Stimulated activated memory B cell treated with anti-CD40 and anti-IgM and Interleukin-4, amounts not matched to agents 10 μg/mL and 1 μg/mL and 100 μg/mL, for 72 hours (primary cell): ENCODE results near the gene PROCR.
"Not testable (repeated sequence)": the region's sequence is repeated elsewhere in the genome, so short reads cannot be mapped to it uniquely, and the experiment has no call there.

Experiments used
- ATAC-seq: fragments of 150-1000 bp; cut with Tn5 transposase; 2 replicates; pipeline ENCODE4 v1.10.0; 2021
- H3K27ac Mint-ChIP-seq: one replicate; pipeline ENCODE4 v1.8.0; 2022; ENCODE audit warnings: mild to moderate bottlenecking, mixed read lengths
- H3K27me3 Mint-ChIP-seq: one replicate; pipeline ENCODE4 v1.8.0; 2022; ENCODE audit warnings: mixed read lengths
- H3K36me3 Mint-ChIP-seq: one replicate; pipeline ENCODE4 v1.8.0; 2022; ENCODE audit warnings: mixed read lengths
- H3K4me1 Mint-ChIP-seq: one replicate; pipeline ENCODE4 v1.8.0; 2022; ENCODE audit warnings: mixed read lengths
- H3K4me3 Mint-ChIP-seq: one replicate; pipeline ENCODE4 v1.8.0; 2022; ENCODE audit warnings: mild to moderate bottlenecking, moderate library complexity, mixed read lengths
- H3K9me3 Mint-ChIP-seq: one replicate; pipeline ENCODE4 v1.8.0; 2022; ENCODE audit warnings: mixed read lengths

The PROCR gene

DNA sequence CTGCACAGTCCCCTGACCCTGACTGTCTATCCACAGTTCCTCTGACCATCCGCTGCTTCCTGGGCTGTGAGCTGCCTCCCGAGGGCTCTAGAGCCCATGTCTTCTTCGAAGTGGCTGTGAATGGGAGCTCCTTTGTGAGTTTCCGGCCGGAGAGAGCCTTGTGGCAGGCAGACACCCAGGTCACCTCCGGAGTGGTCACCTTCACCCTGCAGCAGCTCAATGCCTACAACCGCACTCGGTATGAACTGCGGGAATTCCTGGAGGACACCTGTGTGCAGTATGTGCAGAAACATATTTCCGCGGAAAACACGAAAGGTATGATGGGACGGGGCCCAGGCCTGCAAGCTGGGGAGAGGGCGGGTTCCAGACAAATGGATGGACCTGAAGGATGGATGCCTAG, 4.3 kb downstream of the PROCR start:
- Mint-ChIP-seq H3K36me3 (peaks cover 11% of the 10 kb centered on the region), H3K27me3 (no peaks in the 10 kb centered on the region), H3K4me3 (no peak overlapping the region), H3K27ac (no peak overlapping the region), H3K9me3 (no peaks in the 10 kb centered on the region), H3K4me1 (peaks cover 13% of the 10 kb centered on the region)
- no peak for ATAC-seq

DNA sequence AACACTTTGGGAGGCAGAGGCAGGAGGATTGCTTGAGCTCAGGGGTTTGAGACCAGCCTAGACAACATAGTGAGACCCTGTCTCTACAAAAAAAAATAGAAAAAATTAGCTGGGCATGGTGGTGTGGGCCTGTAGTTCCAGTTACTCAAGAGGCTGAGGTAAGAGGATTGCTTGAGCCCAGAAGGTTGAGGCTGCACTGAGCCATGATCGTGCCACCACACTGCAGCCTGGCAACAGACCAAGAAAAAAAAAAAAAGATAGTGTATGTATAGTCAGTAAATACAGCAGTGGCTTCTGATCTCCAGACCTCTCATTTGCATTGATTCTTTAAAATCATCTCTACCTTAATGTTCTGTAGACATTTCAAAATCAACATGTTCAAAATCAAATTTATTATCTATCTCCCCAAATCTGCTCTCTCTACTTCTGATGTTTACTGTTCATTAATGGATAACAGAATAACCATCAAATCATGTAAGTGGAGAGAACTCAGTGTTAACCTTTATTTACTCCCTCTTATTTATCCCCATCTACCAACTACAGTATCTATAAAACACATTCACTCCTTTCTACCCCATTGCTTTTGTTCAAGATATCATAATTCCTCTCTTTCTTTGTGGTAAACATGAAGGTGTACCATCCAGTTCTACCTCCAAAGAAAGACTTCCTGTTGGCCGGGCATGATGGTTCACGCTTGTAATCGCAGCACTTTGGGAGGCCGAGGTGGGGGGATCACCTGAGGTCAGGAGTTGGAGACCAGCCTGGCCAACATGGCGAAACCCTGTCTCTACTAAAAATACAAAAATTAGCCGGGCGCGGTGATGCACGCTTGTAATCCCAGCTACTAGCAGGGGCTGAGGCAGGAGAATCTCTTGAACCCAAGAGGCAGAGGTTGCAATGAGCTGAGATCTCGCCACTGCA, 7.7 kb downstream of the PROCR start:
- Mint-ChIP-seq H3K36me3 (peaks cover 17% of the 10 kb centered on the region), H3K4me3 (no peak overlapping the region), H3K27me3 (no peaks in the 10 kb centered on the region), H3K27ac (no peak overlapping the region), H3K4me1 (no peaks in the 10 kb centered on the region), H3K9me3 (no peaks in the 10 kb centered on the region)
- no peak for ATAC-seq

DNA sequence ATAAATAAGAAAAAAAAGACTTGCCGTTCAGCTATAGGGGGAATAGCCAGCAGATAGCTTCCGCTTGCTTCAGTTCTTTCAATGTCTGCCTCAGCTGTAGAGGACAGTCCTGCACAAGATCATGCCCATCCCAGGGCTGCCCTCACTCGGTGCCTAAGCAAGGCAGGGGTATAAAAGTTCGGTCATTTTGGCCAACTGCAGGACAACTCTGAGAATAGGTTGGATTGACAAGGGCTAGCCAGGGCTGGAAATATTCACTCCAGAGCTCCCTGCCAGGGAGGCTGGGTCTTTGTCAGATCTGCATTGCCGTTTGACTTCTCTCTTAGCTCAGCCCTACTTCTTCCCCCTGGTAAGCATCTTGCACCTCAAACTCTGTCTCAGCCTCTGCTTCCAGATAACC, 8.4 kb downstream of the PROCR start:
- Mint-ChIP-seq H3K27me3 (no peaks in the 10 kb centered on the region), H3K27ac (no peak overlapping the region), H3K9me3 (no peaks in the 10 kb centered on the region), H3K4me3 (no peak overlapping the region), H3K36me3 (peaks cover 21% of the 10 kb centered on the region), H3K4me1 (no peaks in the 10 kb centered on the region)
- no peak for ATAC-seq

DNA sequence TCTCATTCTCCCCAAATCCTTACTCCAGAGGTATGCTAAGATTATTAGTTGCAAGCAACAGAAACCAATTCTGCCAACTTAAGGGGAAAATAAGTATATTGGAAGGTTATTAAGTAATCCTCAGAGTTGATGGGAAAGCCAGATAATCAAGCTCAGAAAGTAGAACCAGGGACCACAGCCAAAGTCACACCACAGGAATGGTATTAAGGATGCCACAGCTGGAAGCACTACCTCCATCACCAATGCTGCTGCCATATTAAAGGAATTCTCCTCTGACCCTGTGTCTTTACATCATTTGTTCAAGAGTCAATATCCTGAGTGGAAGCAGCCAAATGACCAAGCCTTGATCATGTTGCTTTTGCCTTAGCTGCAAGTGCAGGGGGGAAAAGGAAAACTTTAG, 9.9 kb downstream of the PROCR start:
- peaks cover 17% of the 10 kb centered on the region for H3K36me3 Mint-ChIP-seq
- H3K27ac Mint-ChIP-seq = no peak overlapping the region
- no peaks in the 10 kb centered on the region for H3K27me3 Mint-ChIP-seq
- no peak for ATAC-seq
- no peaks in the 10 kb centered on the region for H3K4me1 Mint-ChIP-seq
- no peaks in the 10 kb centered on the region for H3K9me3 Mint-ChIP-seq
- H3K4me3 Mint-ChIP-seq = no peak overlapping the region

DNA sequence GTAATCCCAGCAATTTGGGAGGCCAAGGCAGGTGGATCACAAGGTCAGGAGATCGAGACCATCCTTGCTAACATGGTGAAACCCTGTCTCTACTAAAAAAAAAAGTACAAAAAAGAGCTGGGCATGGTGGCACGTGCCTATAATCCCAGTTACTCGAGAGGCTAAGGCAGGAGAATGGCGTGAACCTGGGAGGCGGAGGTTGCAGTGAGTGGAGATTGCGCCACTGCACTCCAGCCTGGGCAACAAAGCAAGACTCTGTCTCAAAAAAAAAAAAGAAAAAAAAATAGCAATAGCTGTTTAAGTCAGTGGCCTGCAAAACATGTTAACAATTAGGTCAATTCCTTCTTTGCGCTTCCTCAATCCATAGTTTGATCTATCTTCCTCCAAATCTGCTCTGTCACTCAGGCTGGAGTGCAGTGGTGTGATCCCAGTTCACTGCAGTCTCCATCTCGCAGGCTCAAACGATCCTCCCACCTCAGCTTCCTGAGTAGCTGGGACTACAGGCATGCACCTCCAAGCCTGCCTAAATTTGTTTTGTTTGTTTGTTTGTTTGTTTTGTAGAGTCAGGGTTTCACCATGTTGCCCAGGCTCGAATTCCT, 14.9 kb downstream of the PROCR start:
- not testable (repeated sequence) for H3K4me1 Mint-ChIP-seq, ATAC-seq, H3K27me3 Mint-ChIP-seq, H3K4me3 Mint-ChIP-seq, H3K9me3 Mint-ChIP-seq, H3K27ac Mint-ChIP-seq
- peaks cover 43% of the 10 kb centered on the region for H3K36me3 Mint-ChIP-seq

DNA sequence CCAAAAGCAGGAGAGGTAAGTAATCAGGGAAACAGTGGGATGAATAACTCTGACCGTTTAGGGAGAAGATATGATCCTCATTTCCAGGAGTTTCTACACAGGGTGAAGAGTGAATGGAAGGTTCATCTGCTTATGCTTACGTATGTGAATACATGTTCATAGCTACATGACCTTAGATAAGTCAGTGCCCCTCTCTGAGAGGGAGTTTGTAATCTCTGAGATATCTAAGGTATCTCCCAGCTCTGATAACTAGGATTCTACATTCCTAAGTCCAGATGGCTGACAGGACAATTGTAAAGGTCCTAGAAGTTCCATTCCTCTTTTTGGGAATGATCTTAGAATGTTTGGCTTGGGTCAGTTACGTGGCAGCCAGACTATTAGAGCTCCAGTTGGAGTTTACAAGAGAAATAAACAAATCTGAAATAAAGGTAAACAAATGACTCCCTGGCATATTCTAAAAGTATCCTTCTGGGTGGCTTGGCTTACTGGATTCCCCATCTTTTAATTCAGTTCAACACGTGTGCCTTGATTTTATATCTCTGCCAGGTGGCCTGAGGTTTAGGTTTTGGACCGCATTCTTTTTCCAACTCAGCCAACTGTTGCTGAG, 15.8 kb downstream of the PROCR start:
- H3K4me3 Mint-ChIP-seq = no peak overlapping the region
- peaks cover 8% of the 10 kb centered on the region for H3K9me3 Mint-ChIP-seq
- no peaks in the 10 kb centered on the region for H3K27me3 Mint-ChIP-seq
- no peak for ATAC-seq
- no peaks in the 10 kb centered on the region for H3K4me1 Mint-ChIP-seq
- H3K27ac Mint-ChIP-seq = no peak overlapping the region
- H3K36me3 Mint-ChIP-seq = peaks cover 46% of the 10 kb centered on the region

DNA sequence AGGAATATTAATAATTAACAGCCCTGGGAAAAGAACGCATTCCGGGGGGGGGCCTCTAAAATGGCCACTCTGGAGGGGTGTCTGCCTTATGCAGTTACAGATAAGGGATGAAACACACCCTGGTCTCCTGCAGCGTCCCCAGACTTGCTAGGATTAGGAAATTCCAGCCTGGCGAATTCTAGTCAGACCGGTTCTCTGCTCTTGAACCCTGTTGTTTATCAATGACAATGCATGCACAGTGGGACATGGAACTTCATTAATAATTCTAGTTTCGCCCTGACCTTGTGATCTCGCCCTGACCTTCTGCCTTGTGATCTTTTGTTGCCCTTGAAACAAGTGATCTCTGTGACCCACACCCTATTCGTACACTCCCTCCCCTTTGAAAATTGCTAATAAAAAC, 17.4 kb downstream of the PROCR start:
- not testable (repeated sequence) for H3K27me3 Mint-ChIP-seq, H3K4me3 Mint-ChIP-seq, ATAC-seq, H3K27ac Mint-ChIP-seq, H3K4me1 Mint-ChIP-seq, H3K9me3 Mint-ChIP-seq
- H3K36me3 Mint-ChIP-seq = peaks cover 55% of the 10 kb centered on the region

DNA sequence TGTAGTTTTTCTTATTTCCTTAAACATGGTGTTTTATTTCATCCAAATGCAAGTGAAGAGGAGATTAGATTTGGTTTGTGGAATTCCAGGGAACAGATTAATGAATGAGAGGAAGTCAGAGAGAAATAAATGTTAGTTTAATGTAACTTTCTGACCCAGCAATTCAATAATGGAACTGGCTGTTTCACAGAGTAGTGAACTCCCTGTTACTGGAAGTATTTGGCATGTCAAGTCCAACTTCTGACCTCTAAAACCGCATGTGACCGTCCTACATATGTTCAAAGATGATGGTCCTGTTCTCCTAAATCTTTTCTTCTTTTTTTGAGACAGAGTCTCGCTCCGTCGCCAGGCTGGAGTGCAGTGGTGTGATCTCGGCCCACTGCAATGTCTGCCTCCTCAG, 18.7 kb downstream of the PROCR start:
- H3K36me3 Mint-ChIP-seq = peaks cover 50% of the 10 kb centered on the region
- H3K27me3 Mint-ChIP-seq = no peaks in the 10 kb centered on the region
- peaks cover 8% of the 10 kb centered on the region for H3K9me3 Mint-ChIP-seq
- H3K4me3 Mint-ChIP-seq = no peak overlapping the region
- no peaks in the 10 kb centered on the region for H3K4me1 Mint-ChIP-seq
- H3K27ac Mint-ChIP-seq = no peak overlapping the region
- no peak for ATAC-seq

DNA sequence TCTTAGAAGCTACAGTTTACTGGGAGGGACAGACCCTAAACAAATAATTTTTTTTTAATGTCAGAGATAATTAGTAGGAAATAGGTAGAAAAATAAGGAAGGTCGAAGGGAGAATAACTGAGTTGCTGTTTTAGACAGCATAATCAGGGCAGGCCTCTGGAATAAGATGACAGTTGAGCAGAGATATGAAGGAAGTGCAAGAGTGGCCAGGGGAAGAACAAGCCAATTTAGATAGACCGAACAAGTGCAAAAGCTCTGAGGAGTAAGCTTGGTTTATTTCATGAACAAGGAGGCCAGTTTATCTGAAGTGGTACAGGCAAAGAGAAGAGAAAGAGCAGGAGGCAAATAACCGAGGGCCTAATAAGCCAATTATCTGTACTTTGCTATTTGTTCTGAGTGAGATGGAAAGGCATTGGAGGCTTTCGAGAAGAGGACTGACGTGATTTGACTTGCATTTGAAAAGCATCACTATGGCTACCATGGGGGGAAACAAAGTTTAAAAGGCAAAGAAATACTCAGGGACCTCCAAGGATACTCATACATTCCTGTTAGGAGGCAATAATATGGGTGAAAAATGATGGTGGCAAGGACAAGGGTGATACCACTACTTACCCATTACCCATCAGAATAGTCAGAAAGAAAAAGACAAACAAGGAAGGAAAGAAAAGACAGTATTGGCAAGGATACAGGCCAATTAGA, 19.7 kb downstream of the PROCR start:
- H3K27me3 Mint-ChIP-seq = no peaks in the 10 kb centered on the region
- ATAC-seq = no peak
- H3K4me1 Mint-ChIP-seq = no peaks in the 10 kb centered on the region
- peaks cover 53% of the 10 kb centered on the region for H3K36me3 Mint-ChIP-seq
- no peak overlapping the region for H3K27ac Mint-ChIP-seq
- no peak overlapping the region for H3K4me3 Mint-ChIP-seq
- H3K9me3 Mint-ChIP-seq = peaks cover 8% of the 10 kb centered on the region

DNA sequence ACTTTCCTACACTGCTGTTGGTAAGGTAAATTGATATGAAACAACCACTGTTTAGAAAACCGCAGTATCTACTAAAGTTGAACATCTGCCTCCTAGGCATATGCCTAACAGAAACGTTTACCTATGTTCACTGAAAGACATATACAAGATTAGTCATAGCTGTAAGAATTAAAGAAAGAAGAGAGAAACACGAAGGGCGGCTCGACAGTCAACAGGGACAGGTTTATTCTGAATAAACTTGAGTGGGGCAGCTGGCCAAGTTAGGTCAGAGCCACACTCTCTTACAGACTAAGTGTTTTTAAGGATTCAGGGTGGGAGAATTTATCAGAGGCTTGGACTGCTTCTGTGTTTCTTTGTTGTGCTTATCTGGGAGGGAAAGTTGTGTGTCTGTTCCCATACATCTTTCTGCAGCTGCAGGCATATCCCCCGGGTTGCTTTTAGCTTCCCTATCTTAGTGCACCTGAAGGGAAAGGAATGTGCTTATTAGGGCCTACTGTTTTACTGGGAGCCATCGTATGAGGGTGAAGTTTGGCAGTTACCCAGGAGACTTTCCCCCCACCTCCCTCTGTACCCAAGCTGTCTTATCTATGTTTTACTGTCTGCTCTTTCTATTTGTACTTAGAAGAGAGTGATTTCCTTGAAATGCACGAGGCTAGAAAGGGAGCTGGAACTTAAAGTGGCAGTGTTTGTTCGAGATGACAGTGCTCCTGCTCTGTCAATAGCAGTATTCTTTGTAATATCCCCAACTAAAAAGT, 20.4 kb downstream of the PROCR start:
- H3K9me3 Mint-ChIP-seq = peaks cover 12% of the 10 kb centered on the region
- peaks cover 59% of the 10 kb centered on the region for H3K36me3 Mint-ChIP-seq
- no peak overlapping the region for H3K4me3 Mint-ChIP-seq
- no peaks in the 10 kb centered on the region for H3K4me1 Mint-ChIP-seq
- H3K27me3 Mint-ChIP-seq = no peaks in the 10 kb centered on the region
- H3K27ac Mint-ChIP-seq = no peak overlapping the region
- no peak for ATAC-seq

DNA sequence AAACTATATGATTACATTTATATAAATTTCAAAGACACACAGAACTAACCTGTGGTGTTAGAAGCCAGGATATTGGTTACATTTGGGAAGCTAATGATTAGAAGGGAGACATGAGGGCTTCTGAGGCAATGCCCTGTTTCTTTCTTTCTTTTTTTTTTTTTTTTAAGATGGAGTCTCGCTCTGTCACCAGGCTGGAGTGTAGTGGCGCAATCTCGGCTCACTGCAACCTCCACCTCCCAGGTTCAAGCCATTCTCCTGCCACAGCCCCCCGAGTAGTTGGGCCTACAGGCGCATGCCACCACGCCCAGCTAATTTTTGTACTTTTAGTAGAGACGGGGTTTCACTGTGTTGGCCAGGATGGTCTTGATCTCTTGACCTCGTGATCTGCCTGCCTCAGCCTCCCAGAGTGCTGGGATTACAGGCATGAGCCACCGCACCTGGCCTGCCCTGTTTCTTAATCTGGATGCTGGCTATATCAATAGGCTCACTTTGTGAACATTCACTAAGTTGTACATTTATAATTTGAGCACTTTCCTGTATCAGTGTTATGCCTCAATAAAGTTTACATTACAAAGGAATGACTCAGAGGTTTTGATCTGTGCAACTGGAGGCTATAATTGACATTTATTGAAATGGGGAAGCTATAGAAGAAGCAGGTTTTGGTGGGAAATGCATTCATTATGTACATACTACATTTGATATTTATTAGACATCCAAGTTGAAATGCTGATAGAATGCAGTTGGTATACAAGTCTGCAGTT, 21.3 kb downstream of the PROCR start:
- not testable (repeated sequence) for H3K27me3 Mint-ChIP-seq, H3K27ac Mint-ChIP-seq, ATAC-seq, H3K4me1 Mint-ChIP-seq, H3K4me3 Mint-ChIP-seq
- Mint-ChIP-seq H3K9me3 (peaks cover 14% of the 10 kb centered on the region), H3K36me3 (peaks cover 63% of the 10 kb centered on the region)

DNA sequence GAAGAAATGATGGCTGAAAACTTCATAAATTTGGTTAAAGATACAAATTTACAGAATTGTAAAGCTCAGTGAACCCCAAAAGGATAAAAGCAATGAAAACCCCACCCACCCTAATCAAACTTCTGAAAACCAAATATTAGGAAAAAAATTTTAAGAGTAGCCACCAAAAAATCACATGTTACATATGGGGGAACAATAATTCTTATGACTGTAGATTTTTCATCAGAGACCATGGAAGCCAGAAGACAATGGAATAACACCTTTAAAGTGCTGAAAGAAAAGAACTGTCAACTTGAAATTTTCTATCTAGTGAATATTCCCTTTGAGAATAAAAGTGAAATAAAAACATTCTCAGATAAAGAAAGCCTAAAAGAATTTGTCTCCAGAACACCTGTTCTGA, 24.4 kb downstream of the PROCR start:
- ATAC-seq = no peak
- H3K27me3 Mint-ChIP-seq = no peaks in the 10 kb centered on the region
- H3K36me3 Mint-ChIP-seq = peaks cover 57% of the 10 kb centered on the region
- H3K9me3 Mint-ChIP-seq = peaks cover 6% of the 10 kb centered on the region
- H3K4me3 Mint-ChIP-seq = no peak overlapping the region
- no peaks in the 10 kb centered on the region for H3K4me1 Mint-ChIP-seq
- no peak overlapping the region for H3K27ac Mint-ChIP-seq

DNA sequence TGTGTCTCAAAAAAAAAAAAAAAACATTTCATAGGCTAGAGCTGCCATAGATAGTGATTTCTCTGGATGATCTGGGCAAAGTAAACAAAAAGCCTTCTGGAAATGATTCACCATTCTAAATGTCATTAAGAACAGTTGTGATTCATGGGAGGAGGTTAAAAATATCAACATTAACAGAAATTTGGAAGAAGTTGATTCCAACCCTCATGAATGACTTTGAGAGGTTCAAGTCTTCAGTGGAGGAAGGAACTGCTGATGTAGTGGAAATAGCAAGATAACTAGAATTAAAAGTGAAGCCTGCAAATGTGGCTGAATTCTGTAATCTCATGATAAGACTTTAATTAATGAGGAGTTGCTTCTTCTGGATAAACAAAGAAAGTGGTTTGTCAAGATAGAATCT, 27.9 kb downstream of the PROCR start:
- H3K4me3 Mint-ChIP-seq = no peak overlapping the region
- H3K4me1 Mint-ChIP-seq = no peaks in the 10 kb centered on the region
- H3K27ac Mint-ChIP-seq = no peak overlapping the region
- peaks cover 46% of the 10 kb centered on the region for H3K36me3 Mint-ChIP-seq
- no peak for ATAC-seq
- H3K27me3 Mint-ChIP-seq = no peaks in the 10 kb centered on the region
- H3K9me3 Mint-ChIP-seq = peaks cover 6% of the 10 kb centered on the region

DNA sequence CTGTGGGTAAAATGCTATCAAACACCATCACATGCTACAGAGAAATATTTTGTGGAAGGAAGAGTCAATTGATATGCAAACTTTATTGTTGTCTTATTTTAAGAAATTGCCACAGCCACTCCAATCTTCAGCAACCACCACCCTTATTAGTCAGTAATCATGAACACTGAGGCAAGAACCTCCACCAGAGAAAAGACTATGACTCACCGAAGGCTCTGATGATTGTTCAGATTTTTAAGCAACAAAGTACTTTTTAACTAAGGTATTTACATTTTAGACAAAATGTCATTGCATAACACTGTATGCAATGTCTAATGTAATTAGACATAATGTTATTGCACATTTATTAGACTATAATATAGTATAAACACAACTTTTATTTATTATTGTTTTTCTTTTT, 28.4 kb downstream of the PROCR start:
- no peak for ATAC-seq
- Mint-ChIP-seq H3K9me3 (peaks cover 6% of the 10 kb centered on the region), H3K4me1 (no peaks in the 10 kb centered on the region), H3K36me3 (peaks cover 41% of the 10 kb centered on the region), H3K4me3 (no peak overlapping the region), H3K27ac (no peak overlapping the region), H3K27me3 (no peaks in the 10 kb centered on the region)
